Retinal pigment epithelial cell (primary cell): ENCODE data around the gene TMEM97.

Experiments
- DNase-seq: peaks from one replicate; pipeline ENCODE4 v3.0.0-alpha.2; 2010; ENCODE audit warnings: low read depth
- H3K4me3 ChIP-seq: 2 replicates; pipeline ENCODE4 v1.5.1; 2011; ENCODE audit warnings: mild to moderate bottlenecking, low read length, control low read depth, moderate library complexity
- TF ChIP-seq, protein P1 (sequence below): conservative IDR thresholded peaks from 2 replicates; pipeline ENCODE4 v1.5.1; 2011; ENCODE audit warnings: low read depth, low read length, control low read depth, inconsistent platforms

TMEM97 gene

DNA sequence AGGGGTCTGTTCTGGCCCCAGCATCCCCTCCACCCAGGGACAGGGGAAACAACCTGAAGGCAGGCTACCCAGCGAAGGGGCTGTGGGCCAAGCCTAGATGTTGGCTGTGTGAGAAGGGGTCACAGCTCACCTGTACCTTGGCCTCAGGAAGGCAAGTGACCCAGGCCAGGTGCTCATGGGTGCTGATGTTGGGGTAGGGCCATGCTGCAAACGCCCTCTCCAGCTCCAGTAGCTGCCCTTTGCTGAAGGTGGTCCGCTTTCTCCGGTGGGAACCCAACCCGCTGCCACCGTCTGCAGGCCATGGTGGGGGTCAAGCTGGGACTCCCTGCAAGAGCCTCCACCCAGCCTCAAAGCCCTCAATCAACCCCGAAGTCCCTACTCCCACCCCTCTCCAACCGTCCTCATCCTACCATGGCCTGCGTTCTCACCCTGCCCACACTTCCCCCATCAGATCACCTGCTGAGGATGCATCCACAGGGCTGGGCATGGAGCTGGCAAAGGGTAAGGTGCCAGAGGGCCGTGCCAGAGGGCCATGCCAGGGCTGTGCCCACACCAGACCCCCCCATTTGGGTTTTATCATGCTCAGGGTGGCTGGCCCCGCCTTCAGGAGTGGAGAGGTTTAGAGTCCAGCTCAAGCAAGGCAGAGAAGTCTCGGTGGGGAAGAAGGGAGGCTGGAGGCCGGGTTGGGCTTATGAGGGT, 45.8 kb downstream of the TMEM97 start, which contains the start of gene SEBOX:
Gene SEBOX (minus strand): TSS at position 535 of the 699 bp plus-strand sequence. CDS start 48 bp downstream, at position 487.
- DNase-seq, result no peak
- H3K4me3 ChIP-seq, result no peak within 1 kb of the TSS

DNA sequence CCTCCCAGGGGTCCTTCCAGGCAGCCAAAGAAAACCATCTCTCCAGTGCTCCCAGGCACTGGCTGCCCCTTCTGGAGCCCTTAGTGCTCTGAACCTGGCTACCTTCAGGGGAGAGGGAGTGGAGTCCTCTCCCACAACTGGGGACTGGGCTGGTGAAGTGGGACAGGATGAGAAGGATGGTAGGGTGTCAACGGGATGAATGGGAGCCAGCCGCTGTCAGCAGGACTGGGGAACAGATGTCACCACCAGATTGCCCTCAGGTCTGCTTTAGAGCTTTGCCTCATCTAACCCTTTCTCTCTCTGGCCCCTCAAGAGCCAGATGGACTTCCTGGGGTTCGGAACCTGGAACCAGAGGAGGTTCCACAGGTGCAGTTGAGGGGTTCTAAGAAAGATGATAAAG, 46.5 kb downstream of the TMEM97 start:
- TF ChIP-seq, protein P1, sequence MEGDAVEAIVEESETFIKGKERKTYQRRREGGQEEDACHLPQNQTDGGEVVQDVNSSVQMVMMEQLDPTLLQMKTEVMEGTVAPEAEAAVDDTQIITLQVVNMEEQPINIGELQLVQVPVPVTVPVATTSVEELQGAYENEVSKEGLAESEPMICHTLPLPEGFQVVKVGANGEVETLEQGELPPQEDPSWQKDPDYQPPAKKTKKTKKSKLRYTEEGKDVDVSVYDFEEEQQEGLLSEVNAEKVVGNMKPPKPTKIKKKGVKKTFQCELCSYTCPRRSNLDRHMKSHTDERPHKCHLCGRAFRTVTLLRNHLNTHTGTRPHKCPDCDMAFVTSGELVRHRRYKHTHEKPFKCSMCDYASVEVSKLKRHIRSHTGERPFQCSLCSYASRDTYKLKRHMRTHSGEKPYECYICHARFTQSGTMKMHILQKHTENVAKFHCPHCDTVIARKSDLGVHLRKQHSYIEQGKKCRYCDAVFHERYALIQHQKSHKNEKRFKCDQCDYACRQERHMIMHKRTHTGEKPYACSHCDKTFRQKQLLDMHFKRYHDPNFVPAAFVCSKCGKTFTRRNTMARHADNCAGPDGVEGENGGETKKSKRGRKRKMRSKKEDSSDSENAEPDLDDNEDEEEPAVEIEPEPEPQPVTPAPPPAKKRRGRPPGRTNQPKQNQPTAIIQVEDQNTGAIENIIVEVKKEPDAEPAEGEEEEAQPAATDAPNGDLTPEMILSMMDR, result no peak
- H3K4me3 ChIP-seq, result no peak overlapping the region
- DNase-seq, result no peak

More for the DNA sequence above, 45.8 kb downstream of the TMEM97 start, which contains the start of gene SEBOX:
- TF ChIP-seq, protein P1, result no peak

DNA sequence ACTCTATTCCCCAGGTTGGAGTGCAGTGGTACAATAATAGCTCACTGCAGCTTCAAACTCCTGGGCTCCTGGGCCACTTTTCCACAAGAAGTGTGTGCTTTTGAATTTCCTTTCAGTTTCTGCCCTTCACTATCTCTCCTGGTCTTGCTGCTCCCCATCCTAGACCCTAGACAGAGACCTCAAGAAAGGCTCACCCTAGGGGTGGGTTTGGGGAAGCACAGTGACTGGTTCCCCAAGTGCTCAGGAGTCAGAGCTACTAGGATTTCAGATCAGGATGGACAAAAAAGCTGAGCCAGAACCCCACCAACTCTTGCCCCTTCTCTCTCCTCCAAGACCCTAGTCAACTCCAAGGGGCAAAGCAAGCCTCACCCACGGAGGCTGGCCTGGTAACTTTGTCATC, 47.6 kb downstream of the TMEM97 start:
- no peak overlapping the region for H3K4me3 ChIP-seq
- TF ChIP-seq, protein P1, result peak; percentile 24
- DNase-seq, result no peak

DNA sequence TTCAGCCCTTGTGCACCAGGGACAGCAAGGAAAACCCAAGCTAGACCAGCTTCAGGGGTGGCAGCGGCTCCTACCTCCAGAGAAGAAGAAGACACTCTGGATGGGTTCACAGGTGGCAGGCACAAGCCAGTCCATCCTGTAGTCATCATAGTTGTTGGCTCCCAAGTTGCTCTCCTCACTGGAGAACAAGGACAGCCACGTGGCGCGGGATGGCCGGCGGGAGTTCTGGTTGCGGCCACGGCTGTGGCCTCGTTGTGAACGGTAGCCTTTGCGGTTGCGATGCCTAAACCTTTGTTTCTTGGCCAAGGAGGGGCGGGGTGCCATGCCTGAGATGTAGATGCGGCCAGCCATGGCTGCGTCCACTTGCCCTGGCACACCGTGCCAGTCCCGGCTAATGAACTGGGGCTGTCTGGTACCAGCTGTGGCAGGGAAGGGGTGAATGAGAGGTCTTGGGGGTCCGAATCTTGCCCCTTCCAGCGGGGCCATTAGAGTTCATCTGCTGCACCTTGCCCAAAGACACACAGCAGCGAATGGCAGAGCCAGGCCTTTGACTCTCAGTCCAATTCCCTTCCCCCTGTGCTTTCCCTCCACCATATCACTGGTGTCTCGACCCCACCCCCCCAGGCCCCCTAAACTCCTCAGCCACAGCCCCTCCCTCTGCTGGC, 48.8 kb downstream of the TMEM97 start:
- TF ChIP-seq, protein P1, result no peak
- no peak overlapping the region for H3K4me3 ChIP-seq
- DNase-seq, result no peak

DNA sequence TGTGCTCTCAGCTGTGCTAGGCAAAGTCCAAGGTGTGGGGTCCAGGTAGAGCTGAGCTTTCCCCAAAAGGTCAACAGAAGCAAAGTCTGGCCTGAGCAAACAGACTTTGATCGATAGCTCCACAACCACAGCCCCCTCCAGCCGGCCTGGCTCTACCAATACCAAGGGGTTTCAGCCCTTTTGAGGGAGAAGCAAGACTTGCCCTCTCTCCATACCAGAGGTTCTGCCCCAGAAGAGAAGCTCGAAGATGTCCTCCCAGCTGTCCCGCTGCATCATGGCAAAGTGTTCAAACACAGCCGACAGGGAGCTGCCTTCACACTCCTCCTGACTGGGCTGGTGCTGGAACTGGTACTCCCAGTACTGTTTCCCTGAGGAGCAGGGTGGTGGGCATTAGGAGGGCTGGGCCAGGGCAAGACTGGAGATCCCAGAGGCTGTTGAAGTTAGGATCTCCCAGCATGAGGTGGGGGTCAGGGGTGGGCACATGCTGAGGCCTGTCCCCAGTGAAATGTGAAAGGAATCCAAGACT, 49.4 kb downstream of the TMEM97 start:
- no peak for DNase-seq
- no peak overlapping the region for H3K4me3 ChIP-seq
- TF ChIP-seq, protein P1, result no peak

DNA sequence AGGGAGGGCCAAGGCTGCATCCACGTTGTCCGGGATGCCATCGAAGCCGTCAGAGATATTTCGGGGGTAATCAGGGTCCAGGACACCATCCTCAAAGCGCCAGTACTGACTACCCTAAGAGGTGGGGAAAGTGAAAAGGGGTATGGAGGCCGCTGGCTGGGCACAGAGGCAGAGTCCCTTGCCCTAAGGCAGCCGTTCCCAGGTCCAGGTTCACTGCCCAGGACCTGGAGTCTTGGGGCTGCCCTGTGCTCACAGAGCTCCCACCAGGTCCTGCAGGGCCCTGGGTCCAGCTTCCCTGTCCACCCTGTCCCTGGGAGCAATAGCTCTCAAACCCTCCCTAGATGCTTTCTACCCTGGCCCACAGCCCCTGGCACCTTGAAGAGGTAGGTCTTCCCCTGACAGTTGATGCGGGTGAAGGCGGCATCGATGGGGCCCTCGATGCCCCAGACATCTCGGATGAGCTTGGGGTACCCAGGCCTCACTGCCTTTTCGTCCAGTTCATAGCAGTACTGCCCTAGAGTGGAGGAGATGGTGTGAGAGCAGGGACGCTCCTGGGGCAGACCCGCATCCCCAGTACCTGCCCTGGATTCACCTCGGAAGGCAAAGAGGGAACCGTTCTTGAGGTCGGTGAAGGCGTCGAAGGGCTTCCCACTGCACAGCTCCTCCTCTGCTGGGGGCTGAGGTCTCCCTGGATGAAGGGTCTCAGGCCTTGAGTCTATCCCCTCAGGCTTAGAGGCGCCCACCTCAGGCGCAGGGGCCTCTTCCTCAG, 50.1 kb downstream of the TMEM97 start:
- DNase-seq, result no peak
- no peak overlapping the region for H3K4me3 ChIP-seq
- TF ChIP-seq, protein P1, result no peak
